SK-N-SH treated with all-trans-retinoic acid at 6 μM for 48 hours (cell line): ENCODE results near the gene RADIL.
A peak's percentile ranks its signal among the peaks of the same experiment; 100 is the strongest.

Experiments
- ATAC-seq: fragments of 200-7000 bp; cut with Tn5 transposase; 3 replicates; pipeline ENCODE4 v1.9.1; 2020; ENCODE audit warnings: mild to moderate bottlenecking, moderate library complexity
- ARNTL ChIP-seq: fragments of 450-650 bp; formaldehyde crosslinking; IDR thresholded peaks from 2 replicates; pipeline ENCODE4 v1.5.0; 2020; ENCODE audit warnings: low read depth, mild to moderate bottlenecking, moderate library complexity, borderline replicate concordance
- BACH2 ChIP-seq: fragments of 250-450 bp; sonication (Bioruptor Pico); IDR thresholded peaks from 2 replicates; pipeline ENCODE4 v1.9.0; 2021; ENCODE audit warnings: mild to moderate bottlenecking, borderline replicate concordance
- CSDC2 ChIP-seq: fragments of 250-450 bp; sonication (Bioruptor Pico); IDR thresholded peaks from 2 replicates; pipeline ENCODE4 v1.5.0; 2020; ENCODE audit warnings: mild to moderate bottlenecking, moderate library complexity
- CSRNP3 ChIP-seq: fragments of 250-450 bp; sonication (Bioruptor Pico); IDR thresholded peaks from 2 replicates; pipeline ENCODE4 v1.5.1; 2021; ENCODE audit warnings: mild to moderate bottlenecking, moderate library complexity
- ESRRG ChIP-seq: fragments of 250-450 bp; sonication (Bioruptor Pico); IDR thresholded peaks from 2 replicates; pipeline ENCODE4 v1.6.1; 2021; ENCODE audit warnings: mild to moderate bottlenecking
- ISL1 ChIP-seq: fragments of 250-450 bp; sonication (Bioruptor Pico); IDR thresholded peaks from 2 replicates; pipeline ENCODE4 v2.1.2; 2022; ENCODE audit warnings: mild to moderate bottlenecking, moderate library complexity
- OSR1 ChIP-seq: fragments of 250-450 bp; sonication (Bioruptor Pico); IDR thresholded peaks from 2 replicates; pipeline ENCODE4 v1.8.0; 2022; ENCODE audit warnings: moderate library complexity, mild to moderate bottlenecking, inconsistent platforms
- POU6F1 ChIP-seq: fragments of 250-450 bp; sonication (Bioruptor Pico); IDR thresholded peaks from 2 replicates; pipeline ENCODE4 v1.8.0; 2021; ENCODE audit warnings: low read depth, mild to moderate bottlenecking, moderate library complexity, borderline replicate concordance
- PPARA ChIP-seq: fragments of 250-450 bp; sonication (Bioruptor Pico); IDR thresholded peaks from 2 replicates; pipeline ENCODE4 v1.5.0; 2020; ENCODE audit warnings: mild to moderate bottlenecking, borderline replicate concordance
- RARB ChIP-seq: fragments of 250-450 bp; sonication (Bioruptor Pico); IDR thresholded peaks from 2 replicates; pipeline ENCODE4 v1.8.0; 2021; ENCODE audit warnings: mild to moderate bottlenecking, moderate library complexity
- SNAI2 ChIP-seq: fragments of 250-450 bp; sonication (Bioruptor Pico); IDR thresholded peaks from 2 replicates; pipeline ENCODE4 v1.5.0; 2020; ENCODE audit warnings: mild to moderate bottlenecking, moderate library complexity
- TCF4 ChIP-seq: fragments of 250-450 bp; sonication (Bioruptor Pico); IDR thresholded peaks from 2 replicates; pipeline ENCODE4 v1.8.0; 2021; ENCODE audit warnings: mild to moderate bottlenecking, moderate library complexity, borderline replicate concordance
- TOX ChIP-seq: fragments of 250-450 bp; sonication (Bioruptor Pico); IDR thresholded peaks from 2 replicates; pipeline ENCODE4 v1.8.0; 2021; ENCODE audit warnings: mild to moderate bottlenecking, moderate library complexity, borderline replicate concordance
- TSHZ2 ChIP-seq: fragments of 250-450 bp; sonication (Bioruptor Pico); IDR thresholded peaks from 2 replicates; pipeline ENCODE4 v1.5.0; 2020; ENCODE audit warnings: mild to moderate bottlenecking, moderate library complexity
- ZC3H10 ChIP-seq: fragments of 250-450 bp; sonication (Bioruptor Pico); IDR thresholded peaks from 2 replicates; pipeline ENCODE4 v1.5.1; 2021; ENCODE audit warnings: mild to moderate bottlenecking, moderate library complexity
- ZFP3 ChIP-seq: fragments of 250-450 bp; sonication (Bioruptor Pico); IDR thresholded peaks from 2 replicates; pipeline ENCODE4 v1.5.0; 2020; ENCODE audit warnings: mild to moderate bottlenecking, moderate library complexity
- ZFP30 ChIP-seq: fragments of 450-650 bp; formaldehyde crosslinking; IDR thresholded peaks from 2 replicates; pipeline ENCODE4 v1.5.0; 2022; ENCODE audit warnings: mild to moderate bottlenecking, moderate library complexity
- ZNF565 ChIP-seq: fragments of 450-650 bp; formaldehyde crosslinking; conservative IDR thresholded peaks from 2 replicates; pipeline ENCODE4 v1.5.0; 2020; ENCODE audit warnings: low read depth, mild to moderate bottlenecking, moderate library complexity
- ZNF8 ChIP-seq: fragments of 450-650 bp; formaldehyde crosslinking; IDR thresholded peaks from 2 replicates; pipeline ENCODE4 v1.5.0; 2020; ENCODE audit warnings: mild to moderate bottlenecking, moderate library complexity
- TF ChIP-seq, protein P1 (sequence below): fragments of 250-450 bp; sonication (Bioruptor Pico); IDR thresholded peaks from 2 replicates; pipeline ENCODE4 v1.8.0; 2020; ENCODE audit warnings: mild to moderate bottlenecking, moderate library complexity, borderline replicate concordance
- TF ChIP-seq, protein P2 (sequence below): fragments of 250-450 bp; sonication (Bioruptor Pico); IDR thresholded peaks from 2 replicates; pipeline ENCODE4 v1.5.1; 2020; ENCODE audit warnings: low read depth, mild to moderate bottlenecking, moderate library complexity

Gene RADIL

DNA sequence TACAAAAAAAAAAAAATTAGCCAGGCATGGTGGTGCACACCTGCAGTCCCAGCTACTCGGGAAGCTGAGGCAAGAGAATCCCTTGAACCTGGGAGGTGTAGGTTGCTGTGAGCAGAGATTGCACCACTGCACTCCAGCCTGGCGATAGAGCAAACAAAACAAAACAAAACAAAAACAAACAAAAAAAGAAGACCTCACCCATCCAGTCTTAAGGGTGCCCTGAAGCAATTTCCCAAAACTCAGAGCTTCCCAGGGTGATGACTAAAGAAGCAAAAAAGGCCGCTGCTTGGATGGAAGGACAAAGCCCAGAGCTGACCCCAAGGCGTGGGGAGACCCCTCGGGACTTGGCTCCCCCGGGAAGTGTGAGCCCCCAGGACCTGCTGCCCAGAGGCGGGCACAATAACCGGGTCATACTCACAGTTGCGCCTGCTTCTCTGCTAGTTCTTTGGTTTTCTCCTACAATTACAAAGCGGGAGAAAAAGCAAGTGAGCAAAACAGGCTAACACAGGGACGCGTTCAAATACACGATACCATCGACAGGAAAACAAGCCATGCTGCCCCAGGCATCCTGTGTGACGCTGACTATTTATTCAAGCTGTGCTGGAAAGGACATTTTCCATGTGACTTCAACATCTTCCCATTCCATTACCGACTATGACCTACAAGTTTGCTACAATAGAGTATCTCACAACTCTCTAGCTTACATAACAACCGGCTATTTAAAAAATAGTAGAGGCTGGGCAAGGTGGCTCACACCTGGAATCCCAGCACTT, 51.6 kb downstream of the RADIL start:
- TF ChIP-seq CSRNP3 (CRISPR knock-in tag) (no peak), ZNF8 (CRISPR knock-in tag) (no peak), TCF4 (CRISPR knock-in tag) (no peak), TOX (CRISPR knock-in tag) (no peak), ZC3H10 (no peak), POU6F1 (no peak), ZFP30 (CRISPR knock-in tag) (no peak), TSHZ2 (CRISPR knock-in tag) (no peak), CSDC2 (no peak), ZNF565 (CRISPR knock-in tag) (no peak), ZFP3 (no peak), SNAI2 (CRISPR knock-in tag) (no peak), ISL1 (CRISPR knock-in tag) (no peak), RARB (CRISPR knock-in tag) (no peak), ARNTL (no peak)
- TF ChIP-seq, protein P1, sequence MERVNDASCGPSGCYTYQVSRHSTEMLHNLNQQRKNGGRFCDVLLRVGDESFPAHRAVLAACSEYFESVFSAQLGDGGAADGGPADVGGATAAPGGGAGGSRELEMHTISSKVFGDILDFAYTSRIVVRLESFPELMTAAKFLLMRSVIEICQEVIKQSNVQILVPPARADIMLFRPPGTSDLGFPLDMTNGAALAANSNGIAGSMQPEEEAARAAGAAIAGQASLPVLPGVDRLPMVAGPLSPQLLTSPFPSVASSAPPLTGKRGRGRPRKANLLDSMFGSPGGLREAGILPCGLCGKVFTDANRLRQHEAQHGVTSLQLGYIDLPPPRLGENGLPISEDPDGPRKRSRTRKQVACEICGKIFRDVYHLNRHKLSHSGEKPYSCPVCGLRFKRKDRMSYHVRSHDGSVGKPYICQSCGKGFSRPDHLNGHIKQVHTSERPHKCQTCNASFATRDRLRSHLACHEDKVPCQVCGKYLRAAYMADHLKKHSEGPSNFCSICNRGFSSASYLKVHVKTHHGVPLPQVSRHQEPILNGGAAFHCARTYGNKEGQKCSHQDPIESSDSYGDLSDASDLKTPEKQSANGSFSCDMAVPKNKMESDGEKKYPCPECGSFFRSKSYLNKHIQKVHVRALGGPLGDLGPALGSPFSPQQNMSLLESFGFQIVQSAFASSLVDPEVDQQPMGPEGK (CRISPR knock-in tag): no peak
- no peak for ATAC-seq

DNA sequence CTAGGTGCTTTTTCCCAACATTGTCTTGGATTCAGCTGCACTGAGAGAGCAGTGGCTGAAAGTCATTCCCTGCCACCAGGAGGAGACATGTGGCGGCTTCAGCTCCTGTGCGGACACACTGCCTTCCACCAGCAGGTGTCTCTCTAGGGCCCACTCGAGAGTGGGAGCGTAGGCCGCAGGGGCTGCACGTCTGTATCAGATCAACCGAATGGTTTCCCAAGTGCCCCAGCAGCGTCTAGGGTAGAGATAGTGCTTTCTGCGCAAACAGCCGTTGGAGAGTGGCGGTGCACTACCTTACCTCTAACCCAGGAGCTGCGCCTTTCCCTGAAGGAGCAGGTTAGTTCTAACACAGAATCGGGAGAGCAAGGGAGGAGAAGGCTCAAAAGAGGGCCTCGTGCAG, 53.3 kb downstream of the RADIL start:
- peak; percentile 96 for ATAC-seq
- TF ChIP-seq ESRRG (no peak), TCF4 (CRISPR knock-in tag) (0 out of 2 replicates have a peak, but pooled peaks have one; percentile 28)
- TF ChIP-seq, all 23 proteins: peak for 1

GRCh38 chr7:4828720-4829383, 54.7 kb downstream of the RADIL start:
- no peak for ATAC-seq
- TF ChIP-seq TOX (CRISPR knock-in tag): no peak
- TF ChIP-seq ISL1 (CRISPR knock-in tag): no peak
- TF ChIP-seq BACH2 (CRISPR knock-in tag): no peak
- TF ChIP-seq ZFP3: no peak
- TF ChIP-seq PPARA (CRISPR knock-in tag): no peak
- TF ChIP-seq TSHZ2 (CRISPR knock-in tag): no peak
- TF ChIP-seq ZC3H10: no peak
- TF ChIP-seq, protein P1 (CRISPR knock-in tag): no peak
- no peak for TF ChIP-seq TCF4 (CRISPR knock-in tag)
- TF ChIP-seq, protein P2, sequence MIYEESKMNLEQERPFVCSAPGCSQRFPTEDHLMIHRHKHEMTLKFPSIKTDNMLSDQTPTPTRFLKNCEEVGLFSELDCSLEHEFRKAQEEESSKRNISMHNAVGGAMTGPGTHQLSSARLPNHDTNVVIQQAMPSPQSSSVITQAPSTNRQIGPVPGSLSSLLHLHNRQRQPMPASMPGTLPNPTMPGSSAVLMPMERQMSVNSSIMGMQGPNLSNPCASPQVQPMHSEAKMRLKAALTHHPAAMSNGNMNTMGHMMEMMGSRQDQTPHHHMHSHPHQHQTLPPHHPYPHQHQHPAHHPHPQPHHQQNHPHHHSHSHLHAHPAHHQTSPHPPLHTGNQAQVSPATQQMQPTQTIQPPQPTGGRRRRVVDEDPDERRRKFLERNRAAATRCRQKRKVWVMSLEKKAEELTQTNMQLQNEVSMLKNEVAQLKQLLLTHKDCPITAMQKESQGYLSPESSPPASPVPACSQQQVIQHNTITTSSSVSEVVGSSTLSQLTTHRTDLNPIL (CRISPR knock-in tag): no peak
- TF ChIP-seq OSR1 (CRISPR knock-in tag): no peak
